GM21367 (cell line): Measurements from ENCODE around the gene GSX2.
"Not testable (repeated sequence)": the region's sequence is repeated elsewhere in the genome, so short reads cannot be mapped to it uniquely, and the experiment has no call there.

ENCODE experiments used
- ATAC-seq: cut with Tn5 transposase; IDR thresholded peaks from one replicate; pipeline ENCODE4 v1.9.1; 2021; ENCODE audit not compliant: unreplicated experiment

The GSX2 gene

DNA sequence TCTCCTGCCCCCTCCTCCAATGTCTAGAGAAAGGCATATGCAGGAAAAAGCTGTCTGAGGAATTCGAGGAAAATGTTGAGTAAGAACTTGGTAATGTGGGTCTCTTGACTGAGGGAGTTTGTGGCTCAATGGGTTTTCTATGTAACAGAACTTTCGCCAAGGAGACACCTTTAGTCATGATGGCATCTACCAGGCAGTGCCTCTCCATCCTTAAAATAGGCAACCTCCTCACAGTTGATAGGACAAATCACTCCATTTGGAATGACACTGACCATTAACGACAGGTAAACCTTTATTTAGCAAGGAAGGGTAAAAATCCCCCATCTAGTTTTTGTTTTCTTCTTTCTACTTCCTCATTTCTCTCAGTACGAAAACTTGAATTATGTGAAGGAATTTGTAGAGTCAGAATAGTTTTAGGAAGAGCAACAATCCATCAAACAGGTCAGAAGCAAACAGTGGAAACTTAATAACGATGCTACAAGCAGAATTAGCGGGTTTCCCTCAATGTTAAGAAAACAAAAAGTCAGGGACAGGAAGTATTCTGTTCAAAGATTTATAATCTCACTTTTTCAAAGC lies 2.7 kb downstream of the GSX2 start:
- no peak for ATAC-seq

DNA sequence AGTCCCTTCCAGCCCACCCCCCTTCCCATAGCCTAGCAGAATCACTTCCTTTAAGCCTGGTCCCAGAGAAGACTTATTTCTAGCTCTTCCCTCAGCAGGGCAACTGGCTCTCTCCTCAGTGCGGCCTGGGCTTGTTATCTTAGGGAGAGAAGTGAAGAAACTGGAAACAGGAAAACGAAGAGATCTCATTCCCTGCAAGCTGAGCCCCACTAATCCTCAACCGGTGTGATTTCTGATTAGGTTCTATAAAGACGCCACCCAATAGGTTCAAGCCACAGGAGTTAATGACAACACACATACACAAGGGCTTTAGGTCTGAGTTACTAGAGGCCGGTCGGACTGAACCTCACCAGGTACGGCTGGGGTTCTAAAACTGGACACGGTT lies 3.2 kb downstream of the GSX2 start:
- no peak for ATAC-seq

DNA sequence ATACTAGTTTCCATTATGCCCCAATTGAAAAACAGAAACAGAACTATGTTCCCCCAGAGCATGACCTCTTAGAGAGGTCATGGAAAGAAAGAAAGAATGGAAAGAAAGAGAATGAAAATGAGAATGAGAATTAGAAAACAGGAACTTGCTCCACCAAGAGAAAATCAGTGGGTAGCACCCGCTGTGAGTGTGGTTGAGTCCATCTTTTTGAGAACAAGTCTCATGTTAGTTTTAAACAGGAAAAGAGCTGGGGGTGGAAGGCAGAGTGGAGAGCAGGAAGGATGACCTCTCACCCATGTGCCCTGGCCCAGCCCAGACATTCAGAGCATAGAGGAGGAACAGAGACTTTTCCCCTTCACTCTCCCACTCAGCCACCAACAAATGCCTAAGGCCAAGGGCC lies 4.9 kb downstream of the GSX2 start:
- ATAC-seq = no peak

DNA sequence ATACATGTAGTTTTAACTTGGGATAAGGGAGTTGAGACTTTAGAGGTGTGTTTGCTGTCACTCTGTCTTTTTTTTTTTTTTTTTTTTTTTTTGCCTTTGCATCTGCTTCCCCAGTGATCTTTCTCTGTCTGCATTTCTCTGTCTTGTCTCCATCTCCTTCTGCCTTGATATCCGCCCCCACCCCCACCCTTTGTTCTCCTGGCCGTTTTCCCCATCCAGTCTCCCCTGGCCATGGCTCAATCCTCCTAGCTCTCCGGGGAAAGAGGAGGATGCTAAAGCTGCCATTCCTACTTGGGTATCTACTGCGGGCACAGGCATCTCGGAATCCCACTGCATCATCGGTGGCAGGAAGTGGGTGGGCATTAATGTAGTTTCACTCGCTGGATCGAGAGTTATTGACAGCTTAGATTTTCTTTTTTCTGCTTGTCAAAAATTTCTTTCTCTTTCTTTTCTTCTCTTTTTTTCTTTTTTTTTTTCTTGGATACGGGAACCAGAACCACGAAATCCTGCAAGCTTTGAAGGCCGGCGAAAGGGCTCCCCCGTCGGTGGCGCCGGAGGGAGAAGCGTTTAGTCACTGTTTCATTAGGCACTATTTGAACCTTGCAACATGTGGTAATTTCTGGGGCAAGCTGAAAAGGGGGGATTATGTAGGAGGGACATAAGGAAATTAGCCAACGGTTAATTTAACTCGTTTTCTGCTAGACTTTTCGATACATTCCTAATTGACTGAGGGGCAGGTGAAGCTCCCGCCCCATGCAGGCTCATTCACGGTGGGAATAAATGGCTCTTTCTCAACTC lies 8.2 kb downstream of the GSX2 start:
- ATAC-seq = no peak

DNA sequence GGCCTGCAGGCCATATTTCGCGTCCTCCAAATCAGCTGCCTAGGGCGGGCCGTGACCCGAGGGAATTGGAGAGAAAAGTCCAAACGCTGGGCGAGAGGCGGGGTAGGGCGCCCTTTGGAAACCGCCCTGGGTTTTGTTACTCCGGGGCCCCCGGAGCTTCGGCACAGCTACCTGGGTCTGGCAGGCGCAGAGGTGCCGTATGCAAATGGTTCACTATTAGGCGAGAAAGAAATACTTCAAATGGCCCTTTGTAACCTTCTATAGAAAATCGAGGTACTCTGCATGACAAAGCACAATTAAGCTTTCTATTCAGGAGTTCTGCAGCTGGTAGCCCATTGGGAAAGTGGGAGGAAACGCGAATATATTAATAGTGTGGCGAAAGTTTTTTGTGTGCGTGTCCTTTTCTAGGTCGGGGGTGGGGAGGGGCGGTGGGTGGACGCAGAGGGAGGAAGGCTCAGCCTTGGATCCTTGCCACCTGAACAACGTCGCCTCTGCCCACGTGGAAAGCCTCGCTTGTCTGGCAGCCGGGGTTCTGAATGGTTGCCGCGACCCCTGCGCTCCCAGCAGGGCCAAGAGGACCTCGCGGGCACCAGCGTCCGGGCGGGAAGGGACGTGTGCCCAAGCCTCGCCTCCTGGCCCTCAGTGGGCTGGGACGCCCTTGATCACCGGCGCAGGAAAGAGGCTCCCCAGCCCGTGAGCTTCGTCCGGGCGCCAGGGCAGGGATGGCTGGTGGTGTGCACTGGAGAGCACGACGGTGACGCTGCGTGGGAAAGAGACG lies 9.5 kb downstream of the GSX2 start:
- ATAC-seq = no peak

DNA sequence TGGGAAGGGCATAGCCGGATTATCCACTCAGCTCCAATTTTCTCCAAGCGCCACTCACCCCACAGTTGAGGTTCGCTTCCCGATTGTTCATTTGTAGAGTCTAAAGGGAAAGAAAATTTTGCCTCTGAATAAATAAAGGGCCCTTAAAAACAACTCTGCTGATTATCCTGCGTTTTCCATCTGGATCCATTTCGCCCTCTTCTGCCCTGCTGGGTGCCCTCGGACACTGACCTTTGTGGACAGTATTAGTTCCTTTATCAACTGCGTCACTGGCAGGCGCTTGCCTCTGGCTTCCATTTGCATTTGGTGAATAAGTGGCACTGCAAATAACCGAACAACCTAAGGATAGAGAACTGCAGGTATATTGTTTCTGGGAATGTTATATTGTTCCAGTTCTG lies 10.1 kb downstream of the GSX2 start:
- no peak for ATAC-seq

DNA sequence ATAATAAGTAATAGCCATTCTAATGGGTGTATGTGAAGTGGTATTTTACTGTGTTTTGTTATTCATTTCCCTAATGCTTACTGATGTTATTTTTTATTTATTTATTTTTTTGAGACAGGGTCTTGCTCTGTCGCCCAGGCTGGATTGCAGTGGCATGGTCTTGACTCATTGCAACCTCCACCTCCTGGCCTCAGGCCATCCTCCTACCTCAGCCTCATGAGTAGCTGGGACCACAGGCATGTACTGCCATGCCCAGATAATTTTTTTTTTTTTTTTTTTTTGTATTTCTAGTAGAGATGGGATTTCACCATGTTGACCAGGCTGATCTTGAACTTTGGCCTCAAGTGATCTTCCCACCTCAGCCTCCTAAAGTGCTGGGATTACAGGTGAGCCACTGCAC lies 13.2 kb downstream of the GSX2 start:
- not testable (repeated sequence) for ATAC-seq

DNA sequence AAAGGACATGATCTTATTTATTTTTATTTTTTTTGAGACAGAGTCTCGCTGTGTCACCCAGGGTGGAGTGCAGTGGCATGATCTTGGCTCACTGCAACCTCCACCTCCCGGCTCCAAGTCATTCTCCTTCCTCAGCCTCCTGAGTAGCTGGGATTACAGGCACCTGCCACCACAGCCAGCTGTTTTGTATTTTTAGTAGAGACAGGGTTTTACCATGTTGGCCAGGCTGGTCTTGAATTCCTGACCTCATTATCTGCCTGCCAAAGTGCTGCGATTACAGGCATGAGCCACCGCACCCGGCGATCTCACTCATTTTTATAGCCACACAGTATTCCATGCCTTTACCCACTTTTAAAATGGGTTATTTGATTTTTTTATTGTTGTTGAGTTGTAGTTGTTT lies 16.3 kb downstream of the GSX2 start:
- not testable (repeated sequence) for ATAC-seq

DNA sequence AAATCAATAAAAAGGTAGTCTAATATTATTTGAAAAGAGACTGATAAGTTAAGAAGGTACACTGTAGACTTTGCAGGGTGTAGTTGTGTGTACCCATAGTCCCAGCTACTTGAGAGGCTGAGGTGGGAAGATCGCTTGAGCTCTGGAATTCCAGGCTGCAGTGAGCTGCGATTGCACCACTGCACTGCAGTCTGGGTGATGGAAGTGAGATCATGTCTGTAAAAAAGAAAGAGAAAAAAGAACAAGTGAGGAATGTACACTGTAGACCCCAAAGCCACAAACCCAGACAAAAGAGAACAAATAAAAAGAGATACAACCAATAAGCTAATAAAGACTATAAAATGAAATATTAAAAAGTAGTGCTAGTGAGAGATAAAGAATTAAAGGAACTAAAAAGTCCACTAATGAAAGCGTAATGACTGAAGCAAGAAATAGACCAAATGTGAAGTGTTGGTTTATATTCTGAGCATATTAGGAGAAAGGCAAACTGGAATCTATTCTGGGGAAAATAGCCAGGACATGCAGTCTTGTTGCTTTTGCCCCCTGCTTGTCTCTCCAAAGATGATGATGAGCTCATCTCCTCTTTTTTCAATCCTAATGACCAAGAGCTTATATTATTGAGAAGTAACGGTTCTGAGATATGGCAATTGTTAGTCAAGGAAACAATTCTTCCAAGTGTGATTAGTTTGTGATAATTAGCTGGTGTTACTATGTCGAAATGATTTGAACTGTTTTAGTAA lies 19.1 kb downstream of the GSX2 start:
- ATAC-seq = no peak

DNA sequence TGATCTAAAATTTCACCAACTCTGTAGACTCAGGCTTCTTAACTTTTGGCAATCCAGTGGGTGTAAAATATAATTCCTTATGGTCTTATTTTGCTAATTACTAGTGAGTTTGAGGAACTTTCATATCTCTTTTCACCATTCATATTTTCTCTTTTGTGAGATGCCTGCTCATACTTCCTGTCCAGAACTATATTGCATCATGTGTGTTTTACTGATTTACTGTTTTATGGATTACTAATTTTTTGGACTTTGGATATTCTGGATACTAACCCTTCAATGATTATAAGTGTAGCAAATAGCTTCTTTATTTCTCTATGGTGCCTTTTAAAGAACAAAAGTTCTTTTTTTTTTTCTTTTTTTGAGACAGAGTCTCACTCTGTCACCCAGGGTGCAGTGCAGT lies 20.6 kb downstream of the GSX2 start:
- ATAC-seq = no peak

DNA sequence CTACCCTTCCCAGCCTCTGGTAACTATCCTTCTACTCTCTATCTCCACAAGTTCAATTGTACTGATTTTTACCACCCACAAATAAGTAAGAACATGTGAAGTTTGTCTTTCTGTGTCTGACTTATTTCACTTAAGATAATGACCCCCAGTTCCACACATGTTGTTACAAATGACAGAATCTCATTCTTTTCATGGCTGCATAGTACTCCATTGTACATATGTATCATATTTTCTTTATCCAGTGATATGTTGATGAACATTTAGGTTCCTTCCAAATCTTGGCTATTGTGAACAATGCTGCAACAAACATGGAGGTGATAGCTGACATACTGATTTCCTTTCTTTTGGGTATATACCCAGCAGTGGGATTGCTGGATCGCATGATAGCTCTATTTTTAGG lies 27.7 kb downstream of the GSX2 start:
- no peak for ATAC-seq

DNA sequence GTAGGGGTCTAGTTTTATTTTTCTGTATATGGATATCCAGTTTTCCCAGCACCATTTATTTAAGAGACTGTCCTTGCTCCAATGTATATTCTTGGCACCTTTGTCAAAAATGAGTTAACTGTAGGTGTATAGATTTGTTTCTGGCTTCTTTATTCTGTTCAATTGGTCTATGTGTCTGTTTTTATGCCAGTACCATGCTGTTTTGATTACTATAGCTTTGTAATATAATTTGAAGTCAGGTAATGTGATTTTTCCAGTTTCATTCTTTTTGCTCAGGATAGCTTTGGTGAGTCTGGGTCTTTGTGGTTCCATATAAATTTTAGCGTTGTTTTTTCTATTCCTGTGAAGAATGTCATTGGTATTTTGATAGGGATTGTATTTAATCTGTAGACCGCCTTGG lies 28.7 kb downstream of the GSX2 start:
- not testable (repeated sequence) for ATAC-seq

DNA sequence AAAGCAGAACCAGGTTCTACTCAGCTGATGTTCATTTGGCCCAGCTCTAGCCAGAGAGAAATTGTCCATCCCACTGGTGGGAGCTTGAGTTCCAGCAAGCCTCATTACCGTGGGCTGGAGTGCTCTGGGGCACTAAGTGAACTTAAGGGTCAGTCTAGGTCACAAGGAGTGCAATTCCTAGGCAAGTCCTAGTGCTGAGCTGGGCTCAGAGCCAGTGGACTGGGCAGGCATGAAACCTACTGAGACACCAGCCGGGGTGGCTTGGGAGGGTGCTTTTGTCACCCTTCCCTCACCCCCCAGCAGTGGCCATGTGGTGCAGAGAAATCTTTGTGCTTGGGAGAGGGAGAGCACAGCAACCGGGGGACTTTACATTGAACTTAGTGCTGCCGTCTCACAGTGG lies 39.4 kb downstream of the GSX2 start:
- ATAC-seq = no peak

DNA sequence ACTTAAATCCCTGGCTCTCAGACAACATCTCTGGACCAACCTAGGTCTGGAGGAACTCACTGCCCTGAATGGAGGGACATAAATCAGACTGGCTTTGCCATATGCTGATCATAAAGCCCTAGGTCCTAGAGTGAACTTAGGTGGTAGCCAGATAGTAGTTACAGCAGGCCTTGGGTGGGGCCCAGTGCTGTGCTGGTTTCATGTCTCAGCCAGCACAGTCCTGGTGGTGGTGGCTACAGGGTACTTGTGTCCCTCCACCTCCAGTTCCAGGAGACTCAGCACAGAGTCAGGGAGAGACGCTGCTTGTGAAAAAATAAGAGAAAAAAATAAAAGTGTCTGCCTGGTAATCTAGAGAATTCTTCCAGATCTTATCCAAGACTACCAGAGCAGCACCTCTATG lies 40.3 kb downstream of the GSX2 start:
- ATAC-seq = no peak

DNA sequence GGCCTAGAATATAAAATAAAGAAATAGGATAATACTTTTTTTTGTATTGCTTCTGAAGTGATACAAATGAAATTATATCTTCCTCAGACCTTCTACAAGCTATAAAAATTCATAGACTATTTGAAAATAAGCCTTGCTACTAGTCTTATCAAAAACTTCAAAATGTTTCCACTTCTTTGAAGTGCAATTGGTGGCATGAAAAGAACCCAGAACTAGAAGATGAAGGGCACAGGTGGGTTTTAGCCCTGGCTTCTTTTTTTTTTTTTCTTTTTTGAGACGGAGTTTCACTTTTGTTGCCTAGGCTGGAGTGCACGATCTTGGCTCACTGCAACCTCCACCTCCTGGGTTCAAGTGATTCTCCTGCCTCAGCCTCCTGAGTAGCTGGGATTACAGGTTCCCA lies 44.2 kb downstream of the GSX2 start:
- no peak for ATAC-seq

DNA sequence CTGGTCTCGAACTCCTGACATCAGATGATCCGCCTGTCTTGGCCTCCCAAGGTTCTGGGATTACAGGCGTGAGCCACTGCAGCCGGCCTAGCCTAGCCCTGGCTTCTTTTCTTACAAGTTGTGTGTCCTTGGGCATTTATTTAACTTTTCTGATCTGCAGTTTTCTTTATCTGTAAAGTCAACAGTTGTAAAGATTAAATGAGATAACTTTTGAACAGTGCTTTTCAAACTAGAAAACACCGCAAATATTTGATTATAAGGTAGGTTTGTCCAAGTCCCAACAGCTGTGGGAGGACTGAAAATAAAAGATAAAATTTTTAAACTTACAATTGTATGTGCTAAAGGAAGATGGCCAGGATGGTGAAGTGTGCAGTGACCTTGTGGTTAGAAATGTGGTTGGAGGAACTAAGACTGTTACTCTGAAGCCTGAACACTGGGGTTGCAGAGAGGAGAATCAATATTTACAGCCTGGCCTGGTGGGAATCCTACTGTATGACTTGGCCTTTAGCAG lies 44.8 kb downstream of the GSX2 start:
- no peak for ATAC-seq

DNA sequence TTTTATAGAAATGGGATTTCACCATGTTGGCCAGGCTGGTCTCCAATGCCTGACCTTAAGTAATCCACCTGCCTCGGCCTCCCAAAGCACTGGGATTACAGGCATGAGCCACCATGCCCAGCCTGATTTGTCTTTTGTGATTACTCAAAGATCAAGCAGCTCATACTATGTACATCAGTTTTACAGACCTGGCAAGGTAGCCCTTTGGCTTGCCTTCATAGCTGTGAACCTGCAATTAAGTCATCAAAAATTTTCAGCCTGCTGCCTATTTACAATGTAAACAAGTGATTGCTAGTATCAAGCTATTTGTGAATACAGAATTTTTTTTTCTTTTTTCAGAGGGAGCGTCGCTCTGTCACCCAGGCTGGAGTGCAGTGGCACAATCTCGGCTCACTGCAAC lies 46.2 kb downstream of the GSX2 start:
- ATAC-seq = no peak

DNA sequence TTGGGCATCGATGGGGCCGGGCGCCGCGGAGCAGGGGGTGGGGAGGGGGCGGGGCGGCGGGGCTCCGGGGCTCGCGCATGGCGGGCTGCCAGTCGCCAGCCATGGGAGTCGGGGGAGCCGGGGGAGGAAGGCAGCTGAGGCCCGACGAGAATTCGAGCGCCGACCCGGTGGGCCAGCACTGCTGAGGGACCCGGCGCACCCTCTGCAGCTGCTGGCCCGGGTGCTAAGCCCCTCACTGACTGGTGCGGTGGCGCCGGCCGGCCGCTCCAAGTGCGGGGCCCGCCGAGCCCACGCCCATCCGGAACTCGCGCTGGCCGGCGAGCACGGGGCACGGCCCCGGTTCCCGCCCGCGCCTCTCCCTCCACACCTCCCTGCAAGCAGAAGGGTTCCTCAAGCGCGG lies 49.4 kb downstream of the GSX2 start:
- ATAC-seq = no peak
